SK-N-MC (cell line): ENCODE measurements around the gene GSAP.

Experiments
- EZH2 ChIP-seq: fragments of 200-600 bp; sonication (generic); IDR thresholded peaks from one replicate; pipeline ENCODE4 v1.6.1; 2017; ENCODE audit warnings: antibody characterized with exemption
- FOXP2 ChIP-seq: optimal IDR thresholded peaks from 2 replicates; pipeline ENCODE3; 2011; ENCODE audit warnings: mild to moderate bottlenecking, moderate library complexity; ENCODE audit not compliant: insufficient read depth; ENCODE audit errors: extremely low read length, control extremely low read depth
- POLR2AphosphoS5 ChIP-seq: IDR thresholded peaks from 2 replicates; pipeline ENCODE4 v1.6.1; 2012; ENCODE audit warnings: mild to moderate bottlenecking, low read depth, low read length, borderline replicate concordance

DNA sequence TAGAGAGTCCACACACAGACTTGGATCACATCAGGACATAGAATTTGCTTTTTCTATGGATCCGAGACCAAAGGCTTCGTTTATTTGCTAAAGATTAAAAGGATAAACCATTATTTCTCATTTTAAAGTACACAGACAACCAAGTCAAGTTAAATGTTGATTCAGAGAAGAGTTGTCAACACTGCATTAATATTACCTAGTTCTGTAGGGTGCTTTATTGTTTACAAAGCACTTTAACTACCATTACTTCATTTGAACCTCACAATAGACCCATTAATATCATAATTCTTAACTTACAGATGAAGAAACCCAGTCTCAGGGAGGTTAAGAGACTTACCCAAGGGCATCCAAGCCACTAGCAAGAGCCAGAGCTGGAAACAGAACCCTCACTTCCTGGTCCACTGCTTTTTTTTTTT is 43.2 kb upstream of the GSAP start:
- TF ChIP-seq EZH2 (no peak), FOXP2 (no peak), POLR2AphosphoS5 (no peak)
